OCI-LY3 (cell line): ENCODE results near the gene ASCL5.

Experiments used
- H2AFZ ChIP-seq: fragments of 200-600, 300-600 bp; shearing (Covaris generic); 2 replicates; pipeline ENCODE4 v1.6.0; 2014; ENCODE audit warnings: antibody characterized with exemption, low read depth, low read length
- H3K27ac ChIP-seq: fragments of 200-600, 300-600 bp; sonication (generic); 2 replicates; pipeline ENCODE4 v1.5.1; 2014; ENCODE audit warnings: mild to moderate bottlenecking, low read length, moderate library complexity, mixed read lengths
- H3K27me3 ChIP-seq: fragments of 200-600, 300-600 bp; sonication (generic); 2 replicates; pipeline ENCODE4 v1.6.1; 2014; ENCODE audit warnings: low read depth, low read length, mixed read lengths
- H3K36me3 ChIP-seq: fragments of 200-600, 300-600 bp; sonication (generic); replicated peaks from 2 replicates; pipeline ENCODE3; 2014; ENCODE audit warnings: low read depth, low read length, mixed read lengths
- H3K4me1 ChIP-seq: fragments of 300-600, 200-600 bp; sonication (generic); 2 replicates; pipeline ENCODE4 v1.6.1; 2014; ENCODE audit warnings: low read length, mixed read lengths
- H3K4me2 ChIP-seq: fragments of 200-600, 300-600 bp; sonication (generic); 2 replicates; pipeline ENCODE4 v1.6.1; 2014; ENCODE audit warnings: low read length, mixed read lengths
- H3K4me3 ChIP-seq: fragments of 300-600, 200-600 bp; sonication (generic); 2 replicates; pipeline ENCODE4 v1.5.1; 2014; ENCODE audit warnings: antibody characterized with exemption, mild to moderate bottlenecking, low read length, moderate library complexity
- H3K79me2 ChIP-seq: fragments of 300-600, 200-600 bp; shearing (Covaris generic); 2 replicates; pipeline ENCODE4 v1.6.1; 2014; ENCODE audit warnings: mild to moderate bottlenecking, low read length, mixed read lengths
- H3K9ac ChIP-seq: fragments of 300-600, 200-600 bp; shearing (Covaris generic); 2 replicates; pipeline ENCODE4 v1.6.0; 2014; ENCODE audit warnings: mild to moderate bottlenecking, low read length, moderate library complexity
- H3K9me3 ChIP-seq: fragments of 200-600, 300-600 bp; shearing (Covaris generic); 2 replicates; pipeline ENCODE4 v1.6.1; 2014; ENCODE audit warnings: low read length, mixed read lengths; ENCODE audit not compliant: insufficient read depth
- H4K20me1 ChIP-seq: fragments of 200-600, 300-600 bp; sonication (generic); 2 replicates; pipeline ENCODE4 v1.6.1; 2016; ENCODE audit warnings: low read length, mixed read lengths; ENCODE audit not compliant: insufficient read depth
- CTCF ChIP-seq: fragments of 200-600, 300-600 bp; sonication (generic); IDR thresholded peaks from 2 replicates; pipeline ENCODE4 v1.5.1; 2014; ENCODE audit warnings: antibody characterized with exemption, low read length, low read depth
- EZH2phosphoT487 ChIP-seq: fragments of 200-600 bp; shearing (Covaris generic); IDR thresholded peaks from 2 replicates; pipeline ENCODE4 v1.6.1; 2018; ENCODE audit warnings: antibody characterized with exemption, mixed run types, low read depth

Gene ASCL5

GRCh38 chr1:201089596-201089995 lies 37.4 kb downstream of the ASCL5 start:
- no peak for TF ChIP-seq CTCF
- no peak for TF ChIP-seq EZH2phosphoT487

DNA sequence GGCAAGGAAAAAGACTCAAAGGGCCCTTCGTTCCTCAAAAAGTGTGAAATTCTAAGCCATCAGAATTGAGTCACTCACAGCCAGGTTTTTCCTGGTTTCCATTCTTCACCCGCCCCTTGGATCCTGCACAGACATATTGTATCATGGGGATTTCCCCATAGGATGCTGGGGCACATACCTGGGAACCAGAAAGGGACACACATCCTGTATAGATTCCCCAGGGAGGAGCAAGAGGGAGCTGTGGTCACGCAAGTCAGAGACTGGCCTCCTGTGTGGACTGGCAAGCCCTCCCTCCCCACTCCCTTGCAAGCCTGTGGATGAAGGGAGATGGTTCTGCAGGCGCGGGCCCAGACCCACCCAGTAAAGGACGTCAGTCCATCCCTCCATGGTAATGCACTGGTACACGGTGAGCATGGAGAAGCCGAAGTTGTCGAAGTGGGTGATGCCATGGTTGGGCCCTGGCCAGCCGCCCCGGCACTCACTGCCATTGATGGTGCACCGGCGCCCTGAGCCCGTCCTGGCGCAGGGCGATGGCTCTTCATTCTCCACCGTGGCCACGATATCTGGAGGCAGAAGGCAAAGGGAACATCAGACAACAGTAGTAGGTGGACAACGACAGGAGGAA lies 38.0 kb downstream of the ASCL5 start:
- H2AFZ ChIP-seq, result no peak overlapping the region
- H3K36me3 ChIP-seq, result no peaks in the 10 kb centered on the region
- H3K4me1 ChIP-seq, result no peaks in the 10 kb centered on the region
- H3K79me2 ChIP-seq, result no peaks in the 10 kb centered on the region
- H3K27ac ChIP-seq, result no peak overlapping the region
- no peaks in the 10 kb centered on the region for H3K9me3 ChIP-seq
- H3K4me2 ChIP-seq, result no peak overlapping the region
- no peak overlapping the region for H3K9ac ChIP-seq
- peaks cover 56% of the 10 kb centered on the region for H3K27me3 ChIP-seq
- no peak overlapping the region for H3K4me3 ChIP-seq
- no peaks in the 10 kb centered on the region for H4K20me1 ChIP-seq
- TF ChIP-seq CTCF, result no peak
- TF ChIP-seq EZH2phosphoT487, result no peak

More at GRCh38 chr1:201089596-201089995, 37.4 kb downstream of the ASCL5 start:
- H4K20me1 ChIP-seq, result no peaks in the 10 kb centered on the region
- H3K79me2 ChIP-seq, result no peaks in the 10 kb centered on the region
- H3K9me3 ChIP-seq, result no peaks in the 10 kb centered on the region
- no peak overlapping the region for H3K4me3 ChIP-seq
- no peak overlapping the region for H2AFZ ChIP-seq
- no peak overlapping the region for H3K27ac ChIP-seq
- H3K9ac ChIP-seq, result no peak overlapping the region
- H3K4me2 ChIP-seq, result no peak overlapping the region
- H3K27me3 ChIP-seq, result peaks cover 50% of the 10 kb centered on the region
- no peaks in the 10 kb centered on the region for H3K36me3 ChIP-seq
- no peaks in the 10 kb centered on the region for H3K4me1 ChIP-seq

DNA sequence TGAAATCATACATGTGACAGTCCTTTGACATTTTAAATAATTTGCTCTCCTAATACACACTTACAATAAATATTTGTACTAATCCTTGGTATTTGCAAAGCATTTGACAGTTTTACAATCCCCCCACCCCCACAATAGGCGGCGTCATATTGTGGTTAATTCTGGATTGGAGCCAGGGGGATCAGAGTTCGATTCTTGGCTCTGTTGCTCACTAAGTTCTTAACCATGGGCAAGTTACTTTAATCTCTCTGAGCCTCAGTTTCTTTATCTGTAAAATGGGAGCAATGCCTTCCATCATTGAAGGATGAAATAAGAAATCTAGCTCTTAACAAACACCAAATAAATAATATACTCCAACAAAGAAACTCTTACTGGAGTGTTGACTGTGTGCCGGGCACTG lies 38.6 kb downstream of the ASCL5 start:
- H3K27ac ChIP-seq, result no peak overlapping the region
- no peak overlapping the region for H3K4me2 ChIP-seq
- H2AFZ ChIP-seq, result no peak overlapping the region
- H3K79me2 ChIP-seq, result no peaks in the 10 kb centered on the region
- H3K9me3 ChIP-seq, result no peaks in the 10 kb centered on the region
- H3K36me3 ChIP-seq, result no peaks in the 10 kb centered on the region
- peaks cover 60% of the 10 kb centered on the region for H3K27me3 ChIP-seq
- H3K4me3 ChIP-seq, result no peak overlapping the region
- no peaks in the 10 kb centered on the region for H4K20me1 ChIP-seq
- no peaks in the 10 kb centered on the region for H3K4me1 ChIP-seq
- no peak overlapping the region for H3K9ac ChIP-seq
- no peak for TF ChIP-seq CTCF
- TF ChIP-seq EZH2phosphoT487, result no peak

DNA sequence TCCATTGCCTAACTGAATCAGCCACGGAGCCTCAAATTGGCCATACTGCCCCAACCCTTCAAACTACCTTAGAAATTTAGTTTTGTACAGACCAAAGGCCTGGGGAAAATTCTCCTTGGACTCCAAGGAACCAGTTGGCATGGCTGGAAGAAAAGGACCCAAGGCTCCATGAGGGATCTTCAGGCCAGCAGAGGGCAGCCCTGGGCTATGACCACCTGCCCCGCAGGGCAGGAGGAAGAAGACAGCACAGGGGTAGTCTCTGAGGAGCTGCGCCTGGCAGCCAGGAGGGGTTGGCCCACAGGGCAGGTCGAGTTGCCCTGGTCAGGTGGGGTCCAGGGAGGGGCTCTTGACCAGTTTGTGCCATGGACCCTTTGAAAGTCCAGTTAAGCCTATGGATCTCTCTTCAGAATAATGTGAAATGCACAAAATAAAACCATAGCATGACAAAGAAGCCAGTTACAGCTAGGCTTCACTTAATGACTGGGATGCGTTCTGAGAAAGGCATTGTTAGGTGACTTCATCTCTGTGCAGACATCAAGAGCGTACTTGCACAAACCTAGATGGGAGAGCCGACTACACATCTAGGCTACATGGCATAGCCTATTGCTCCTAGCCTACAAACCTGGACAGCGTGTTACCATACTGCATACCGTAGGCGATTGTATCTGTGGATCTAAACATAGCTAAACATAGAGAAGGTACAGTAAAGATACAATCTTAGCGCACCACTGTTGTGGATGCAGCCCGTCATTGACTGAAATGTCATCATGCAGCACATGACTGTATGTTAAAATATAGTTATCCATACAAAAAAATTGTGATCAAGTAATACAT lies 40.9 kb downstream of the ASCL5 start:
- no peaks in the 10 kb centered on the region for H3K4me1 ChIP-seq

More for the DNA sequence above, 40.9 kb downstream of the ASCL5 start:
- Histone ChIP-seq H4K20me1 (no peaks in the 10 kb centered on the region), H3K9me3 (no peaks in the 10 kb centered on the region), H3K9ac (no peak overlapping the region), H3K4me2 (no peak overlapping the region), H3K79me2 (no peaks in the 10 kb centered on the region), H3K36me3 (no peaks in the 10 kb centered on the region), H3K27me3 (peaks cover 56% of the 10 kb centered on the region), H3K27ac (no peak overlapping the region), H2AFZ (no peak overlapping the region), H3K4me3 (no peak overlapping the region)
- TF ChIP-seq CTCF, result peak; percentile 79
- TF ChIP-seq EZH2phosphoT487, result no peak
